ENCODE measurements around the gene RAD9A. TPM values are rescaled to one million over a fixed set of nuclear protein-coding genes. Genes with fewer than 3 reads are reported as not detected.
A peak's percentile ranks its signal among the peaks of the same experiment; 100 is the strongest.

Gene RAD9A
- total RNA-seq, 1 donor: 7.6 TPM

DNA sequence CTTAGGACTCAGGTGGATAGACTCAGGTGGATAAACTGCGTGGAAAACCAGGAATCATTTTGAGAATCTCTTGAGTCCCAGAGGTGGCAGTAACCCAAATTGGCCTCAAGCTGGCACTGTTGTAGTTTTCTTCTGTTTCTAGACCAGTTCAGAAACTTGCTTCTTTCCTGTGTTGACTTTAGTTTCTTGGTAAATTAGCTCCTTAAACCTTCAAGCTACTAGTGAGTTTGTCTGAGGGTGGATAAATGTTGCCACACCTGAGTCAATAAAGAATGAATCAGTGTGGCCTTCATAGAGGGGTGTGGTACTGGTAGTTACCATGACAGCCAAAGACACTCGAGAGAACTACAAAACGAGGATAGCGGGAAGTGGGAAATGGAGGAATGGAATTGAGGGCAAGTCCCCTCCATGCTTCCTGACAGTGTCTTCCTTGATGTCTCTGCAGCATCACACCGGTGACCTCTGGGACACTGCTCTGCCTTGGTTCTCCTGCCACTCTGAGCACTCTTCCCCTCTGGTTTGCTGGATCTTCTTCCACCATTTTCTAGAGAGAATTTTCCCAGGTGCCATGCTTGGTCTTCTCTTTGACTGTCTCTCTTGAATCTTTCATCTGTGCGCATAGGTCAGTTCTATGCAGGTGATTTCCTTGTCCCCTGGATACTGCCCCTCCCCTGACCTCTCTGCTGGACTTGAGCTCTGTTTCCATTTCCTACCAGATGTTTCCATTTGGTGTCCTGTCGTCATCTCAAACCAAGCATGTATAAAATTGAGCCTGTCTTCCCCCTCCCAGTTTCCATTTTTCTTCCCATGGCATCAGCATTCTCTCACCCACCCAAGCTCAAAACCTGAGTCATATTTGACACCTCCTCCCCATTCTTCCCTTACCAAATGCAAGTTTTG lies 45.6 kb upstream of the RAD9A start:
- peak; percentile 63 for DNase-seq (ENCODE audit: insufficient read length, low spot score, missing footprints)
- Histone ChIP-seq H4K20me1 (ENCODE audit: insufficient read depth, low read length) (peaks cover 3% of the 10 kb centered on the region), H3K27me3 (ENCODE audit: insufficient read depth, low read length) (no peaks in the 10 kb centered on the region), H3K79me2 (ENCODE audit: insufficient read depth, low read length) (peaks cover 2% of the 10 kb centered on the region), H3K9me3 (ENCODE audit: low read depth, low read length) (no peaks in the 10 kb centered on the region), H3K4me3 (ENCODE audit: insufficient read depth, low read length) (no peak overlapping the region), H3K4me1 (ENCODE audit: insufficient read depth, low read length) (peaks cover 31% of the 10 kb centered on the region), H2AFZ (ENCODE audit: low read length) (no peak overlapping the region), H3K36me3 (ENCODE audit: insufficient read depth, low read length) (no peaks in the 10 kb centered on the region), H3K27ac (ENCODE audit: low read depth, low read length) (peak overlapping the region; percentile 53), H3K4me2 (ENCODE audit: insufficient read depth, low read length) (no peak overlapping the region)
- peak; percentile 90 for TF ChIP-seq CTCF (IDR thresholded peaks at IDR 0.05; ENCODE audit: extremely low read depth, low read depth, low read length)

DNA sequence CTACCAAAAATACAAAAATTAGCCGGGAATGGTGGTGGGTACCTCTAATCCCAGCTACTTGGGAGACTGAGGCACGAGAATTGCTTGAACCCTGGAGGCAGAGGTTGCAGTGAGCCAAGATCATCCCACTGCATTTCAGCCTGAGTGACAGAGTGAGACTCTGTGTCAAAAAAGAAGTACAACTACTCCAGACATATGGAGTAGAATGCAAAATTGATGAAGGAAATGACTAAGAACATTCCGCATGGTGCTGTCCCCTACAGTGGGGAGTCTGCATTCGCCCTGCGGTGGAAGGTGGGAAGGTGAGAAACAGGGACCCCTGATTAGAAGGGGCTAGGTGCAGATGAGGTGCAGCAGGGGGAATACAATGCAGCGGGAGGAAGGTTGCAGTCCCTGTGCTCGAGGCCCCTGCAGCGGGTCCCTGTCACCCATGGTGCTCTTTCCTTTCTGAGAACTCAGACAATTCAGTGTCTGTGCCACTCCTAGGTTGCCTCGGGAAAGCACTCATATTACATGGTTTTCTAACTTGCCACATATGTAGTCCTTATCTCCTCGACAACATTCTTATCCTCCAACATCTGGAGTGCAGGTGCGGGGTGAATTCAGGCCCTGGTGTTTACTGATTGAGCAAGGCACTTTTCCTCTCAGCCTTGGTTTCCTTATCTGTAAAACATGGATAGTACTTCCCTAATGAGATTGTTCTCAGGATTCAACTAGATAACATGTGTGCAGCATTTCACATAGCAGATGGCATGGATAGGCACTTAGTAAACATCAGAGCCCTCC lies 43.6 kb upstream of the RAD9A start:
- no peak overlapping the region for H3K4me2 ChIP-seq (ENCODE audit: insufficient read depth, low read length)
- H3K27ac ChIP-seq (ENCODE audit: low read depth, low read length): peak overlapping the region; percentile 51
- DNase-seq (ENCODE audit: insufficient read length, low spot score, missing footprints): peak; percentile 49

DNA sequence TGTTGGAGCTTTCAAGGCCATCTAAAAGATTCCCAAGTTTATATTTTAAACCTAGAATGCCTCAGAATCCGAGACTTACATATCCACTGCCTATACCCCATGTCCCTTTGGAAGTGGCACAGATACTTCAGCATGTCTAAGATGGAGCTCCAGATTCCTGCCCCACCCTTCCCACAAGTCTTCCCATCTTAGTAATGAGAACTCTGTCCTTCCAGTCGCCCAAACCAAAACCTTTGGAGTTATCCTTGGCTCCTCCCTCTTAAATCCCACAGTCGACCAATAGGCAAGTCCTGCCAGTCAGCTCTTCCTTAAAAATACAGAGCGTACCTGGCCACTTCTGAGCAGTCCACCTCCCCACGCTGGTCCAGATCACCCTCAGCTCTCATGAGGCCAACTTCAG lies 42.8 kb upstream of the RAD9A start:
- TF ChIP-seq CTCF (IDR thresholded peaks at IDR 0.05; ENCODE audit: extremely low read depth, low read depth, low read length): no peak
- Histone ChIP-seq H3K4me3 (ENCODE audit: insufficient read depth, low read length) (no peak overlapping the region), H3K27ac (ENCODE audit: low read depth, low read length) (no peak overlapping the region), H3K79me2 (ENCODE audit: insufficient read depth, low read length) (peaks cover 12% of the 10 kb centered on the region), H2AFZ (ENCODE audit: low read length) (no peak overlapping the region), H3K4me1 (ENCODE audit: insufficient read depth, low read length) (peaks cover 52% of the 10 kb centered on the region), H3K27me3 (ENCODE audit: insufficient read depth, low read length) (no peaks in the 10 kb centered on the region), H3K9me3 (ENCODE audit: low read depth, low read length) (no peaks in the 10 kb centered on the region), H3K36me3 (ENCODE audit: insufficient read depth, low read length) (peaks cover 4% of the 10 kb centered on the region), H3K4me2 (ENCODE audit: insufficient read depth, low read length) (no peak overlapping the region), H4K20me1 (ENCODE audit: insufficient read depth, low read length) (peaks cover 3% of the 10 kb centered on the region)
- peak; percentile 70 for DNase-seq (ENCODE audit: insufficient read length, low spot score, missing footprints)

More for the DNA sequence above, 43.6 kb upstream of the RAD9A start:
- Histone ChIP-seq H3K4me3 (ENCODE audit: insufficient read depth, low read length) (no peak overlapping the region), H3K4me1 (ENCODE audit: insufficient read depth, low read length) (peaks cover 48% of the 10 kb centered on the region), H3K79me2 (ENCODE audit: insufficient read depth, low read length) (peaks cover 12% of the 10 kb centered on the region), H3K9me3 (ENCODE audit: low read depth, low read length) (no peaks in the 10 kb centered on the region), H2AFZ (ENCODE audit: low read length) (no peak overlapping the region), H4K20me1 (ENCODE audit: insufficient read depth, low read length) (peaks cover 3% of the 10 kb centered on the region), H3K27me3 (ENCODE audit: insufficient read depth, low read length) (no peaks in the 10 kb centered on the region), H3K36me3 (ENCODE audit: insufficient read depth, low read length) (peaks cover 4% of the 10 kb centered on the region)
- no peak for TF ChIP-seq CTCF (IDR thresholded peaks at IDR 0.05; ENCODE audit: extremely low read depth, low read depth, low read length)

DNA sequence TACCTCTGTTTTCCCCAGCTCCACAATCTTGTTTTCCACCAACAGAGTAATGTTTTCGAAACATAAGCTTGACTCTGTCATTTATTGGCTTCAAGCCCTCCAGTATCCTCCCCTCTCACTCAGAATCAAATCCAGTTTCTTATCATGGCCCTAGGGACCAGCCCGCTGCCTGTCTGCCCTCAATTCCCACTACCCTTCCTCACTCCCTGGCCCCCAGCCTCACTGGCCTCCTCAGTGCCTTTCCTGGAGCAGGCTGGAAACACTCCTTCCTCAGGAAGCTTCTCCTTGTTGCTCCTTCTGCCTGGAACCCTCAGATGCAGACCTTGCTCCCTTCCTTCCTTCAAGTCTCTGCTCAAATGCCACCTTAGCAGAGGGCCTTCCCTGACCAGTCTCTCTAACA lies 42.3 kb upstream of the RAD9A start:
- TF ChIP-seq CTCF (IDR thresholded peaks at IDR 0.05; ENCODE audit: extremely low read depth, low read depth, low read length): no peak
- Histone ChIP-seq H2AFZ (ENCODE audit: low read length) (no peak overlapping the region), H3K79me2 (ENCODE audit: insufficient read depth, low read length) (peaks cover 12% of the 10 kb centered on the region), H3K4me3 (ENCODE audit: insufficient read depth, low read length) (no peak overlapping the region), H3K9me3 (ENCODE audit: low read depth, low read length) (no peaks in the 10 kb centered on the region), H3K36me3 (ENCODE audit: insufficient read depth, low read length) (peaks cover 4% of the 10 kb centered on the region), H3K4me2 (ENCODE audit: insufficient read depth, low read length) (no peak overlapping the region), H3K27ac (ENCODE audit: low read depth, low read length) (no peak overlapping the region), H3K27me3 (ENCODE audit: insufficient read depth, low read length) (no peaks in the 10 kb centered on the region), H4K20me1 (ENCODE audit: insufficient read depth, low read length) (peaks cover 3% of the 10 kb centered on the region), H3K4me1 (ENCODE audit: insufficient read depth, low read length) (peaks cover 57% of the 10 kb centered on the region)
- peak; percentile 23 for DNase-seq (ENCODE audit: insufficient read length, low spot score, missing footprints)
